Measurements from ENCODE around the gene CGNL1.

The CGNL1 gene

DNA sequence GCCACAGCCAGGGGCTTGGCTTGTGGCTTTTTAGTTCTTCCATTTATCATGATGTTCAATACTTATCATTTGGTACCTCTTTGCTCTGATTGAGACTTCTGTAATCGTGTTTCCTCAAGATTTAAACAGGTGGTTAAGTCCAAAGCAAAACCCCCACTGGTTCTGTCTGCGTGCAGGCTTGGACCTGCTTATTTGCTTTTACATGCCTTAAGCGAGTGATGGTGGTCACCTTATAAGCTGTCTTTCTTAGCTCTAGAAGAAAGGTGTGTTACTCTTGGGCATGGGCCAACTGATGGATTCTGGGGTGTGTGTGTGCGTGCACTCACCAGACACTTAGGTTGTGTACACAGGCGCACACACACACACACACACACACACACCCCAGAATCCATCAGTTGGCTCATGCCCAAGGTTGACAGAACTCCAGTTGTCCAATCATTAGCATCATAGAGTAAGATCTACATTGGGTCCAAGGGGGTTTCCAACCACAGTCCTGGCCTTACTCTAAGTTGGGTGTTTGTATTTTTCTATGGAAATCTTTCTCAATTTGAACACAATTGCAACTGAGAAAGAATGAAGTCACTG, 216.6 kb downstream of the CGNL1 start:
- Histone ChIP-seq H3K27me3 (ENCODE audit: control insufficient read depth in 1 of 2, insufficient read depth in 1 of 2, low read length in 2 of 2) (peaks cover 11 to 74% of the 10 kb centered on the region in 2 experiments), H3K18ac (ENCODE audit: low read depth in 1 of 2, low read length in 2 of 2) (no peak overlapping the region), H2AK5ac (ENCODE audit: low read length, severe bottlenecking) (no peak overlapping the region), H2BK15ac (ENCODE audit: low read depth, poor library complexity, severe bottlenecking) (no peak overlapping the region), H4K8ac (ENCODE audit: low read length) (no peak overlapping the region), H3K4me2 (ENCODE audit: low read length, poor library complexity, severe bottlenecking) (no peak overlapping the region), H3K4me3 (ENCODE audit: insufficient read depth in 1 of 2, low read depth in 1 of 2, low read length in 2 of 2) (no peak overlapping the region), H3K36me3 (ENCODE audit: control insufficient read depth in 1 of 2, insufficient read depth in 2 of 2, low read depth in 1 of 2, low read length in 2 of 2) (no peaks in the 10 kb centered on the region), H3K79me1 (replicated peaks; ENCODE audit: low read length, poor library complexity, severe bottlenecking) (no peaks in the 10 kb centered on the region), H4K91ac (ENCODE audit: low read length) (no peak overlapping the region), H3K14ac (ENCODE audit: low read length in 2 of 2) (no peak overlapping the region), H3K9ac (ENCODE audit: low read length) (no peak overlapping the region), H3K4me1 (ENCODE audit: control insufficient read depth, insufficient read depth, low read depth, low read length) (peaks cover 7% of the 10 kb centered on the region), H3K4ac (ENCODE audit: low read depth in 1 of 2, low read length in 2 of 2) (no peak overlapping the region), H3K9me3 (ENCODE audit: control insufficient read depth, low read length) (no peaks in the 10 kb centered on the region), H2BK120ac (ENCODE audit: low read depth, low read length) (no peak overlapping the region), H2AFZ (ENCODE audit: low read depth, low read length) (no peak overlapping the region), H3K27ac (ENCODE audit: low read length, poor library complexity, severe bottlenecking) (no peak overlapping the region), H2BK12ac (ENCODE audit: low read length in 2 of 2) (no peak overlapping the region), H3K23ac (ENCODE audit: low read length in 2 of 2) (no peak overlapping the region), H2BK5ac (ENCODE audit: low read depth, low read length, poor library complexity, severe bottlenecking) (no peak overlapping the region)
- DNase-seq, result no peak
- WGBS, result 100% methylated on average over 3 of the region's 5 CpGs

DNA sequence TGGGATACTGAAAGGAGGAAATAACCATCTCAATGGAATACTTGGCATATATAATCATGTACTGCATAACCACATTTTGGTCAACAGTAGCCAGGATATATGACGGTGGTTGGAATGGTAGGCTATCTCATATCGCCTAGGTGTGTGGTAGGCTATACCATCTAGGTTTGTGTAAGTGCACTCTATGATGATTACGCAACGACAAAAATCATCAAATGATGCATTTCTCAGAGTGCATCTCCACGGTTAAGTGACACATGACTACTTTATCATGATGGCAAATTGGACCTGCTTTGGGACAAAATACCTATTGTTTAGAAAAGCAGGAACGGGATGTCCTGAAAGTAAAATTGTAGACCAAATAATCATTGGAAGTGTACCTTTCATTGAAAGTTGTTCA, 218.2 kb downstream of the CGNL1 start:
- Histone ChIP-seq H4K91ac (ENCODE audit: low read length) (no peak overlapping the region), H3K36me3 (ENCODE audit: control insufficient read depth in 1 of 2, insufficient read depth in 2 of 2, low read depth in 1 of 2, low read length in 2 of 2) (no peaks in the 10 kb centered on the region), H2BK120ac (ENCODE audit: low read depth, low read length) (no peak overlapping the region), H4K8ac (ENCODE audit: low read length) (no peak overlapping the region), H3K4ac (ENCODE audit: low read depth in 1 of 2, low read length in 2 of 2) (no peak overlapping the region), H3K4me1 (ENCODE audit: control insufficient read depth, insufficient read depth, low read depth, low read length) (peaks cover 7% of the 10 kb centered on the region), H2BK5ac (ENCODE audit: low read depth, low read length, poor library complexity, severe bottlenecking) (no peak overlapping the region), H3K4me3 (ENCODE audit: insufficient read depth in 1 of 2, low read depth in 1 of 2, low read length in 2 of 2) (no peak overlapping the region), H3K27me3 (ENCODE audit: control insufficient read depth in 1 of 2, insufficient read depth in 1 of 2, low read length in 2 of 2) (peaks cover 15 to 73% of the 10 kb centered on the region in 2 experiments), H3K9ac (ENCODE audit: low read length) (no peak overlapping the region), H2BK12ac (ENCODE audit: low read length in 2 of 2) (no peak overlapping the region), H3K79me1 (replicated peaks; ENCODE audit: low read length, poor library complexity, severe bottlenecking) (no peaks in the 10 kb centered on the region), H2BK15ac (ENCODE audit: low read depth, poor library complexity, severe bottlenecking) (no peak overlapping the region), H2AFZ (ENCODE audit: low read depth, low read length) (no peak overlapping the region), H3K27ac (ENCODE audit: low read length, poor library complexity, severe bottlenecking) (no peak overlapping the region), H3K14ac (ENCODE audit: low read length in 2 of 2) (no peak overlapping the region), H3K18ac (ENCODE audit: low read depth in 1 of 2, low read length in 2 of 2) (no peak overlapping the region), H2AK5ac (ENCODE audit: low read length, severe bottlenecking) (no peak overlapping the region), H3K4me2 (ENCODE audit: low read length, poor library complexity, severe bottlenecking) (no peak overlapping the region), H3K23ac (ENCODE audit: low read length in 2 of 2) (no peak overlapping the region), H3K9me3 (ENCODE audit: control insufficient read depth, low read length) (no peaks in the 10 kb centered on the region)
- DNase-seq, result no peak
- over 99% methylated on average over 6 of the region's 6 CpGs for WGBS

- Histone ChIP-seq H3K79me1 (replicated peaks; ENCODE audit: low read length, poor library complexity, severe bottlenecking) (no peaks in the 10 kb centered on the region), H2AFZ (ENCODE audit: low read depth, low read length) (no peak overlapping the region), H3K27me3 (ENCODE audit: control insufficient read depth in 1 of 2, insufficient read depth in 1 of 2, low read length in 2 of 2) (peaks cover 17 to 71% of the 10 kb centered on the region in 2 experiments), H3K9ac (ENCODE audit: low read length) (no peak overlapping the region), H3K18ac (ENCODE audit: low read depth in 1 of 2, low read length in 2 of 2) (no peak overlapping the region), H2BK120ac (ENCODE audit: low read depth, low read length) (no peak overlapping the region), H3K27ac (ENCODE audit: low read length, poor library complexity, severe bottlenecking) (no peak overlapping the region), H3K36me3 (ENCODE audit: control insufficient read depth in 1 of 2, insufficient read depth in 2 of 2, low read depth in 1 of 2, low read length in 2 of 2) (no peaks in the 10 kb centered on the region), H2AK5ac (ENCODE audit: low read length, severe bottlenecking) (no peak overlapping the region), H3K4ac (ENCODE audit: low read depth in 1 of 2, low read length in 2 of 2) (no peak overlapping the region), H3K9me3 (ENCODE audit: control insufficient read depth, low read length) (no peaks in the 10 kb centered on the region), H2BK12ac (ENCODE audit: low read length in 2 of 2) (no peak overlapping the region), H4K91ac (ENCODE audit: low read length) (no peak overlapping the region), H2BK5ac (ENCODE audit: low read depth, low read length, poor library complexity, severe bottlenecking) (no peak overlapping the region), H3K4me2 (ENCODE audit: low read length, poor library complexity, severe bottlenecking) (no peak overlapping the region), H3K4me3 (ENCODE audit: insufficient read depth in 1 of 2, low read depth in 1 of 2, low read length in 2 of 2) (no peak overlapping the region), H2BK15ac (ENCODE audit: low read depth, poor library complexity, severe bottlenecking) (no peak overlapping the region), H3K14ac (ENCODE audit: low read length in 2 of 2) (no peak overlapping the region), H3K4me1 (ENCODE audit: control insufficient read depth, insufficient read depth, low read depth, low read length) (peaks cover 7% of the 10 kb centered on the region), H4K8ac (ENCODE audit: low read length) (no peak overlapping the region), H3K23ac (ENCODE audit: low read length in 2 of 2) (no peak overlapping the region)
- WGBS, result 85% methylated on average over 9 of the region's 9 CpGs
- DNase-seq, result no peak
Observed at GRCh38 chr15:57595011-57595866, 218.9 kb downstream of the CGNL1 start.

DNA sequence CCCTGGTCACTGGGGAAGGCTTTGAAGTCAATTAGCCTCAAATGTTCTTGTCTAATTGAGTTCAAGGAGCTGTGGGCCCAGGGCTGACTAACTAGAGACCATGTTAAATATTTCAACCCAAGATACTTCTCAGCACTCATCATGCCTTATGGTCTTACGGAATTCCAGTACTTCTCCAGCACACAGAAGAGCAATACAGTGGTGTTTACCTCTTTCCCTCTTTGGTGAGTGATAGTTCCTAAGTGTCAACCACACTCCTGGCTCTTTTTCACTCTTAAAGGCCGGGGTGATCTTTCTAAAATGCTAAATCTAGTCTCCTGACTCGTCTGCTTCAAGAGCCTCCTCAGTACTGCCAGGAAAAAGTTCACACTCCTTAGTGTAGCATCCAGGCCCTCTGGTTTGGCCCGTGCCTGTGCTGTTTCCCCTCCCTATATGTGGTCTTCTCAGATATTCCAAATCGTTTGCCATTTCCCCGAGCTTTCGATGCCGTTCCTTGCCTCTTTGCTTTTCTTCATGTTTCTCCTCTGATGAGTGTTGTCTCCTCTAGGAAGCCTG, 220.1 kb downstream of the CGNL1 start:
- Histone ChIP-seq H3K4me3 (ENCODE audit: insufficient read depth in 1 of 2, low read depth in 1 of 2, low read length in 2 of 2) (no peak overlapping the region), H3K4me2 (ENCODE audit: low read length, poor library complexity, severe bottlenecking) (no peak overlapping the region), H3K36me3 (ENCODE audit: control insufficient read depth in 1 of 2, insufficient read depth in 2 of 2, low read depth in 1 of 2, low read length in 2 of 2) (no peaks in the 10 kb centered on the region), H3K4me1 (ENCODE audit: control insufficient read depth, insufficient read depth, low read depth, low read length) (peaks cover 6% of the 10 kb centered on the region), H3K27ac (ENCODE audit: low read length, poor library complexity, severe bottlenecking) (no peak overlapping the region), H2BK5ac (ENCODE audit: low read depth, low read length, poor library complexity, severe bottlenecking) (no peak overlapping the region), H2AFZ (ENCODE audit: low read depth, low read length) (no peak overlapping the region), H3K23ac (ENCODE audit: low read length in 2 of 2) (no peak overlapping the region), H3K9me3 (ENCODE audit: control insufficient read depth, low read length) (no peaks in the 10 kb centered on the region), H3K4ac (ENCODE audit: low read depth in 1 of 2, low read length in 2 of 2) (no peak overlapping the region), H4K91ac (ENCODE audit: low read length) (no peak overlapping the region), H2AK5ac (ENCODE audit: low read length, severe bottlenecking) (no peak overlapping the region), H3K14ac (ENCODE audit: low read length in 2 of 2) (no peak overlapping the region), H2BK12ac (ENCODE audit: low read length in 2 of 2) (no peak overlapping the region), H4K8ac (ENCODE audit: low read length) (no peak overlapping the region), H3K18ac (ENCODE audit: low read depth in 1 of 2, low read length in 2 of 2) (no peak overlapping the region), H3K9ac (ENCODE audit: low read length) (no peak overlapping the region), H3K27me3 (ENCODE audit: control insufficient read depth in 1 of 2, insufficient read depth in 1 of 2, low read length in 2 of 2) (peaks cover 10 to 64% of the 10 kb centered on the region in 2 experiments), H2BK120ac (ENCODE audit: low read depth, low read length) (no peak overlapping the region), H2BK15ac (ENCODE audit: low read depth, poor library complexity, severe bottlenecking) (no peak overlapping the region), H3K79me1 (replicated peaks; ENCODE audit: low read length, poor library complexity, severe bottlenecking) (no peaks in the 10 kb centered on the region)
- WGBS, result 82% methylated on average over 8 of the region's 8 CpGs
- DNase-seq, result no peak
